Gastrocnemius medialis (tissue), 4 donors: ENCODE data around the gene WIF1.
A peak's percentile ranks its signal among the peaks of the same experiment; 100 is the strongest.

Experiments used
- POLR2A ChIP-seq, 2 donors: fragments of 450-650 bp; IDR thresholded peaks; one replicate each; pipeline ENCODE4 v1.6.1; 2017; ENCODE audit warnings: antibody characterized with exemption in 2 of 2, mild to moderate bottlenecking in 2 of 2, moderate library complexity in 2 of 2
- TF ChIP-seq, protein P1 (sequence below), 5 experiments: fragments of 450-650 bp in 3 of 5; fragments of 200-600 bp in 2 of 5; sonication (generic) in 2 of 5; IDR thresholded peaks in 4 of 5; conservative IDR thresholded peaks in 1 of 5; 1 replicate in 4 of 5; 2 replicates in 1 of 5; pipeline ENCODE4 v1.5.1; 2016 to 2019; ENCODE audit warnings: antibody characterized with exemption in 5 of 5, mild to moderate bottlenecking in 3 of 5, moderate library complexity in 3 of 5

GRCh38 chr12:65121049-65121955 lies at the start of gene WIF1:
- TF ChIP-seq, protein P1, sequence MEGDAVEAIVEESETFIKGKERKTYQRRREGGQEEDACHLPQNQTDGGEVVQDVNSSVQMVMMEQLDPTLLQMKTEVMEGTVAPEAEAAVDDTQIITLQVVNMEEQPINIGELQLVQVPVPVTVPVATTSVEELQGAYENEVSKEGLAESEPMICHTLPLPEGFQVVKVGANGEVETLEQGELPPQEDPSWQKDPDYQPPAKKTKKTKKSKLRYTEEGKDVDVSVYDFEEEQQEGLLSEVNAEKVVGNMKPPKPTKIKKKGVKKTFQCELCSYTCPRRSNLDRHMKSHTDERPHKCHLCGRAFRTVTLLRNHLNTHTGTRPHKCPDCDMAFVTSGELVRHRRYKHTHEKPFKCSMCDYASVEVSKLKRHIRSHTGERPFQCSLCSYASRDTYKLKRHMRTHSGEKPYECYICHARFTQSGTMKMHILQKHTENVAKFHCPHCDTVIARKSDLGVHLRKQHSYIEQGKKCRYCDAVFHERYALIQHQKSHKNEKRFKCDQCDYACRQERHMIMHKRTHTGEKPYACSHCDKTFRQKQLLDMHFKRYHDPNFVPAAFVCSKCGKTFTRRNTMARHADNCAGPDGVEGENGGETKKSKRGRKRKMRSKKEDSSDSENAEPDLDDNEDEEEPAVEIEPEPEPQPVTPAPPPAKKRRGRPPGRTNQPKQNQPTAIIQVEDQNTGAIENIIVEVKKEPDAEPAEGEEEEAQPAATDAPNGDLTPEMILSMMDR (IDR thresholded peaks at IDR 0.05 in 4 of 5, conservative IDR thresholded peaks at IDR 0.05 in 1 of 5): peak in 1 of 5 experiments; percentile 19
- no peak for TF ChIP-seq POLR2A (IDR thresholded peaks at IDR 0.05)
